Activated CD4-positive, alpha-beta T cell treated with anti-CD3 and anti-CD28 coated beads, Interleukin-2, amount 50 U/mL, for 16 hours (primary cell): Measurements from ENCODE around the gene LYST.

Experiments
- DNase-seq: peaks from one replicate; pipeline ENCODE4 v3.0.0-alpha.2; 2020

The LYST gene

GRCh38 chr1:235703506-235703905 lies 163.2 kb downstream of the LYST start:
- DNase-seq: no peak

GRCh38 chr1:235702412-235702811 lies 164.3 kb downstream of the LYST start:
- no peak for DNase-seq

DNA sequence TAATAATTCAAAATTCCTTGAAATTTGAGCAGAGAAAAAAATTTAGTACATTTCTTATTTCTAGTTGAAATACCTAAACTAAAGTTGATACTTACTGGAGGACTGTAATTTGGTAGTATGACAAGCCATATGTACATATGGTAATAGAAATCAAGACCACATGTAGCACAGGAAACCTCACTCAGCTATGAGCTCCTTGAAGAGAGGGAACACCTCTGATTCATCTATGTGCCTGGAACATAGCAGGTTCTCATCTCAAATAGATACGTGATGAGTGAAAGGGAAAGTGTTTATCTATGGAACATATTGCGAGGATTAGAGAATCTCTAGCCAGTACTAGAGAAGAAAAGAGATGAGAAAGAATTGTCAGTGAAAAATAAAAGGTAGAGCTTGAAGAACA lies 169.2 kb downstream of the LYST start:
- peak; percentile 74 for DNase-seq

GRCh38 chr1:235689356-235689755 lies 177.3 kb downstream of the LYST start:
- DNase-seq: no peak

GRCh38 chr1:235688096-235688495 lies 178.6 kb downstream of the LYST start:
- DNase-seq: no peak

- no peak for DNase-seq
These were observed 183.1 kb downstream of the LYST start for GRCh38 chr1:235683653-235684052.

DNA sequence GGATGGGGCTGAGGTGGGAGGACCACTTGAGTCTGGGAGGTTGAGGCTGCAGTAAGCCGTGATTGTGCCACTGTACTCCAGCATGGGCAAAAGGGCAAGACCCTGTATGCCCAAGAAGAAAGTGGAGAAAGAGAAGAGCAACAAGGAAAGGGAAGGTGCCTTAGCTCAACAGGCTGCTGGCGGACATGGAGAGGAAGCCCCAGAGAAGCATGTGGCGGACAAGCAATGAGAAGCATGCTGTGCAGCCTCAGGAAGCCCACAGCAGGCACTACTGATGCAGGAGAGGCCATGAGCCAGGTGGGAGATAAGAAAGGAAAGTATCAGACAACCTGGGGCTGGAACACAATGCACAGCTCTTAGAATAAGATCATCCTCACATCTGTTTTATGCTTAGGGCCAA lies 184.5 kb downstream of the LYST start:
- no peak for DNase-seq

DNA sequence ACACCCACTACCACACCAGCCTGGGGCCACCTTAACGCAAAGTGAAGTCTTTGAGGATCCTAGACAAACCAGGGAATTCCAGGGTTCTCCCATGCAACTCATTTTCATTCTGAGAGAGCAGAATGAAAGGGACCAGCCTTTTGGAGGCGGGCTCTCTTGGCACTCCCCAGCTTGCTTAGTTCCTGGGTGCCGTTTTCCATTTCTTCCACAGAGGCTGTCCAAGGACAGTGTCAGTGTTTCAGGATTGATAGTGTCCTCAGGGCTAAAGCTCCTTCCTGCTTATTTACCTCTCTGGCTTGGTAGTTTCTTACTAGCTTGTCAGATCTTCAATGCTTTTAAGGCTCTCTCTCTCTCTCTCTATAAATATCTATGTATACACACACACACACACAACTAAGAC lies 187.1 kb downstream of the LYST start:
- DNase-seq: no peak

DNA sequence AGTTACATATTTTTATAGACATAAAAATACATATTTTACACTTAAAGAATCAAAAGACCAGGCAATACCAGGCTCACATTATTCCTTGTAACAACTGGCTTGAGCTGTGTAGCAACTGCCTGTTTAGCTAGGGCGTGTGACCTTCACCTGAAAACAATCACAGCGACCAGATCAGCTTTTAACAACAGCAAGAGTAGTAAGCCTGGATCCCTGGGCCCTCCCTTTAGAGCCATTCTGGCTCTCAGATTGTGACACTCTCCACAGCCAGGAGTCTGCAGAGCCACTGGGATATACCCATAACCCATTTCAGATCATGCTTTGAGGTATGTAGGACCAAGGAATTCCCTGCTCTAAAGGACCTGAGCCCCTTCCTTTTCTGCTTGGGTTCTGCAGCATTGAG lies 187.7 kb downstream of the LYST start:
- no peak for DNase-seq

DNA sequence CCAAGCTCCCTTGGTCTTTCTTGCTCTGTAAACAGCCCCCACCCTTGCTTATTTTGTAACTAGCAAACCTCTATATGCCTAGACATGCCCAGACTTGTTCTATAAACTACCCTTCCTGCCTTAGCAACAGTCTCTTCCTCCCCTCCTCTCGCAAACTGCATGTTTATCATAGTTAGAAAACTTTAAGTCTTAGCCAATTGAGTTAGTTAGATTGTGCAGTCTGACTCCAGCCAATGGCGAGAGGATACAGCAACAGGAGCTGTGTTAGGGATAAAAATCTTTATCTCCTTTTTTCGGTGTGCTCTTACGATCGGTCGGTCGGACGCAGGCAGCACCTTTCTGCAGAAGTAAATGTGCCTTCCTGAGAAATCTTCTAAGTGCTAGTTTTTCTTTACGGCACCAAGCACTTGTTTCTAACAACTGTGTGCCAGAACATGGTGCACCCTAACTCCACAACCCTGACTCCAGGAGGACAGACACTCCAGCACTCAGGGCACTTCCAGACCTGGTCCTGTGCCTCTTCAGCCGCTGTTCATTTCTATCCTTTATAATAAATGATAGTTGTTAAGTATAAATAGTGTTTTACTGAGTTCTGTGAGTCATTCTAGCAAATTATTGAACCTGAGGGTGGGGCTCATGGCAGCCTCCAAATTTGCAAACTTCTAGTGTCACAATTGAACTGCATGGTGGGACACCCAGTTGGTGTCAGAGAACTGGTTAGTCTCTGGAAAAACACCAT lies 191.4 kb downstream of the LYST start:
- DNase-seq: no peak

GRCh38 chr1:235673981-235674380 lies 192.7 kb downstream of the LYST start:
- no peak for DNase-seq

DNA sequence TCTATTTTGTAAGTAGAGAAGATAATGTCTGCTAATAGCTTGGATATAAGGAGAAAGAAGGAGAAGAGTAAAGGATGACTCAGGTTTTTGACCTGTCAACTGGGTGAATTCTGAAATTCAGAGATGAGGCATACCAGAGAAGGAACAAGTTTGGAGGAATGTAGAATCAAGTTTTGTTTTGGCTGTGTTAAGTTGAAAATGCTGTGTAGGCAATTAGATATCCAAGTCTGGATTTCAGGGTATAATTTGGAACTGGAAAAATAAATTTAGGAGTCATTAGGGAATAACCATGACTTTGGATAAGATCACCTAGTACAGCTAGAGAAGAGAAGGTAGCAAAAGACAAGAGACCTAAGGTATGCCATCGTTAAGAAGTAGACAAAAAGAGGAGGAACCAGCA lies 194.7 kb downstream of the LYST start:
- no peak for DNase-seq

DNA sequence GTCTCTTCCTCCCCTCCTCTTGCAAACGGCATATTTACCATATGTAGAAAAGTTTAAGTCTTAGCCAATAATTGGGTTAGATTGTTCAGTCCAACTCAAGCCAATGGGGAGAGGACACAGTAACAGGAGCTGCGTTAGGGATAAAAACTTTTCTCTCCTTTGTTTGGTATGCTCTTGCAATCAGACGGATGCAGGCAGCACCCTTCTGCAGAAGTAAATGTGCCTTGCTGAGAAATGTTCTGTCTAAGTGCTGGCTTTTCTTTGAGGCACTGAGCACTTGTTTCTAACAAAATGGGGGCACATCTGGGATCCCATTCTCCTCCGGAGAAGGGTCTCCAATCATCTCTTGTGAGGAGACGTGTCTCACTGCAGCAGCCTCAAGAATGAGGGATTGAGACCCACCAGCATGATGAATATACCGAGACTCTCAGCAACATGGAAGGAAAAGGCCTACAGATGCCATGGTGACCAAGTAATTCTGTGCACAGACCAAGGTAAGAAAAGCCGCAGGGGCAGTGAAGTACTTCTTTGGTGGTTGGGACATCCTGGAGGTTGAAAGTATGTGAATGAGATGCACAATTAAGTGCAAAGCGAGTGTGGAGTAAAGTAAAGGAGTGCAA lies 196.4 kb downstream of the LYST start:
- no peak for DNase-seq

DNA sequence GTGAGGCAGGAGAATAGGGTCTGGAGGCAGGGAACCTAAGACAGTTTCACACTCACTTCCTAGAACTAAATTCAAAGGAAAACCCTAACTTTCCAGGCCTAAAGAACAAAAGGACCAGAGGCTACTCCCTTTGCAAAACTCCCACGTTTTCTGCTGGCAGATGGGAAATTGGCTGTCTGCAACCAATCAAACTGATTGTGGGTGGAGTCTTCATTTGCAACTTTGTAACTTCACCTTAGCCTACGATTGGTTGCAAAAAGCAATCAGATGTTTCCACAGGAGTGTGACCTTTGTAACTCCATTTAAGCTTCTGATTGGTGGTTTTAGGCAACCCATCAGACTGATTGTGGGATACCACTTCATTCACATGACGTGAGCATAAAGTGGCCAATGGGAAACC lies 197.4 kb downstream of the LYST start:
- DNase-seq: no peak

DNA sequence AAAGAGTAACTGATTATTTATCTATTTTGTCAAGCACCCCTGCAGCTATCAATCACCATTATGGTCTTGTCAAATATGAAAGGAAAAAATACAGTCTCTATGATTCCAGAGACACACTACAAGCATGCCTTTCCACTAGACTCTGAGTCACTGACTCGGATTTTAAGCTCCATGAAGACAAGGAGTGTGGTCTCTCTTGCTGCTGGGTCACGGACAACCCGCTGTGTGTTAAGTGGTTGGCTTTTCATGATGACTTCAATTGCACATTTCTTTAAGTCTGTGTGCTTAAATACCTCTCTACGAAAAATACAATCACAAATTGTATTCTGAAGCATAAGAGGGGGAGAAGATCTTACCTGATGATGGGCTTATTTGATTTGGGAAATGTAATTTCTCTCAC lies 203.1 kb downstream of the LYST start:
- DNase-seq: no peak

DNA sequence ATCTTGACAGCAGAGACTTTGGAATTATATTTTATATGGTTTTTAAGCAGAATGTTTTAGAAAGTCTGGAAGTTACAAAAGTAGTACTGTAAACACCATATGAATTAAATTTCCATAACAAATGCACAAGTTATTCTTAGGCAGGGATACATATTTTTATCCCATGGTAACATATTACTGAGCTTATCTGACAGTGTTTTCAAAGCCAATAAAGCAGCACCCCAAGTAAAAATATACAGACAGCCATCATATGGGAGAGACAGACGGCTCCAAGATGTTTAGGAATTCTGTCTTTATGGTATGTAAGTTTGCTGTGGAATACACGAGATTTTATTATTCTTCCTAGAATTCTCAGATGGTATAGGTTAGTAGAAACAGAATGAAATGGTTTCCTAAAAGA lies 205.1 kb downstream of the LYST start:
- no peak for DNase-seq

- no peak for DNase-seq
These were observed 207.4 kb downstream of the LYST start for GRCh38 chr1:235659186-235659771.

DNA sequence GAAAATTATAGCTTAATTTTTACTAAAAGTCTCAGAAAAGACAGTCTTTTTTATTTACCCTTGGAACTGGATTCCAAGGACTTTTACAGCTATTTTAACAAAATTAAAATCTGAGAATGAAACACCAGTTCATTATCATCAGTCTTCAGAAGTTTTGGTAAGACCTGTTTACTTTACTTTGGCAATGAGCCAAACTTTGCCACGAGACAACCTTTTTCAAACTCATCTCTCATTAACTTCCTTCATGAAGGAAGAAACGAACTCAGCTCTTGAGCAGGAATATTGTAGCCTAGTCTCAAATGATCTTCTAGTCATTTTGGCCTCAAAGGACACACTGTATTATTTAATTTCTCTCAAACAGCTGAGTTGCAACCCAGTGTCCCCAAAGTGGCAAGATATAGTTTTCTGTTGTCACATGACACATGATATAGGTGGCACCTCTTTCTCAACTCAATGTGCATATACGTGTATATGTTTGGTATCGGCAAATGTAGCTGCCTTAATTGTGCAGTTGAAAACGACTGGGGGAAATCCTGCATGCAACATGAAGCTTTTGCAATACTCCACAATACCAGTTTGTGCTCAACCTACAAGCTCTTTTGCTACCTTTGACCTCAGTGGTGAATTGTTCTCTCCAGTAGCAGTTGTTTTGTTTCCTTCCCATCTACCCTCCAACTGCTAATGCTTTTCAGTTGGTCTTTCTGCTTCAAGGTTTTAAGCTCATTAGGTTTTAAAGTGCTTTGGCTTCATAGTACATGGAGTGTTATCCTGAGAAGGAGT lies 208.8 kb downstream of the LYST start:
- DNase-seq: no peak

GRCh38 chr1:235657269-235657668 lies 209.4 kb downstream of the LYST start:
- no peak for DNase-seq

- no peak for DNase-seq
These were observed 214.3 kb downstream of the LYST start for GRCh38 chr1:235652364-235652763.

GRCh38 chr1:235651170-235651806 lies 215.4 kb downstream of the LYST start:
- no peak for DNase-seq

DNA sequence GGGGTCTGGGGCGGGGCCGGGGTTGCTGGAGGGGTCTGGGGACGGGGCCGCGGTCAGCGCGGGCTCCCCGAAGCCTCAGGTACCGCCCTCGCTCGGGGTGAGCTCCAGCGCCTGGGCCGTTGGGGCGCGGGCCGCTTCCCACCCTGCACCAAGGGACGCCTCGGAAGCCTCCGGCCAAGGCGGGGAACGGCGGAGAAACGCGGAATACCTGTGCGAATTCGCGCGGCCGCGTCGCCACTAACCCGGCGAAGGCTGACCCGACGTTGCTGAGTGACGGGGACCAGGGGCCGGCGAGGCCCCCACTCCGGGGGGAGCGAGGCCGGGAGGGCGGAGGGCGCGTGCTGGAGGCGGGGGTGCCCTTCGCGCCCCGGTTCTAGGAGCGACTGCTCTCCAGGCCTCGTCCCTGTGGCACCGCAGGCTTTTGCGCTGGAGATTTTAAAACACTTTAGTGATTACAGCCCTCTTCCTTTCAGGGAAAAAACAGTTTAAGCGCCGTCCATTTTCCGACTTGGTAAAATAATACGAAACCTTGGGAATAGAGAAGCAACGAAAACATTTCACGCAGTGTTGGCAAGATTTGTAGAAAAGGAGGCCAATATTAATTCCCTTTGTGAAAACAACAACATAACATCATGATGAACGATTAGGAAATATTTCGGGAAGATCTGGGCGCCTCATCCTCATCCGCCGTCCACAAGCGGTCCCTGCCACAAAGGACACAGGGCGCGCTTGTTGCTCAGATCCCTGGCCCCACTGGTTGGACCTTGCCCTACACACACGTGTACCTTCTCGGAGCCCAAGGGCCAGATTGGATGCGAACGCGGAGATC lies 216.2 kb downstream of the LYST start:
- no peak for DNase-seq
